CD4-positive, alpha-beta T cell treated with Interleukin-21 for 1 hour (primary cell): Measurements from ENCODE around the gene IDH3G.

ENCODE experiments used
- DNase-seq: peaks from one replicate; pipeline ENCODE4 v3.0.0-alpha.2; 2020

IDH3G gene

DNA sequence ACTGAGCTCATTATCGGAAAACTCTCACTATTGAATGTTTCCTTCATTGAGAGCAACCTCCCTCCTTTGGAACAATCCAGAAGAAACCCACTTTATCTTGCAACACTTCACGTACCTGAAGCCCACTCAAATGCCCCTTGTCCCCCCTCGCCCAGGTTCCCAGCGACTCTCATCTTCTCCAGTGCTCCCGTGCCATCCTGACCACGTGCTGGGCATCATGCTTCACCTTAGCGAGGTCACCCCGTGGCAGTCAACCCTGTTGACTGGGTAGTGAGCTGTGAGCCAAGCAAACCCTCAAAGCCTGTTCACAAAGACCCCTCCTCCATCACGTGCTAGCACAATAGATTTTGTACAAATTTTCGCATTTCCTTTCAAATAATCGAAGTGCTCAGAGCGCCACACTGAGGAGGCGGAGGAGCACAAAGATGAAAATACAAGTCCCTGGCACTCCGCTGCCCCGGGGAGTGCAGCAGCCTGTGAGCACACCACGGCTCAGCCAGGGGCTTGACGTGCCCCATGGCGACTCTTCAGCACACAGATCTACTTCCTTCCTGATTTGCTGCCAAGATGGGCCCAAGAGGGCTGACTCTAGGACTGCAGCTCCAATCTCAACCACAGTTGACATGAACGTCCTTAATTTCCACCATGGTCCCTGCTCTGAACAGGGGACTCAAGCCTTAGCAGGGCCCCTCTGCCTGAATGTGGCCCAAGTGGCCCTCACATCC is 20.6 kb upstream of the IDH3G start:
- DNase-seq = no peak

DNA sequence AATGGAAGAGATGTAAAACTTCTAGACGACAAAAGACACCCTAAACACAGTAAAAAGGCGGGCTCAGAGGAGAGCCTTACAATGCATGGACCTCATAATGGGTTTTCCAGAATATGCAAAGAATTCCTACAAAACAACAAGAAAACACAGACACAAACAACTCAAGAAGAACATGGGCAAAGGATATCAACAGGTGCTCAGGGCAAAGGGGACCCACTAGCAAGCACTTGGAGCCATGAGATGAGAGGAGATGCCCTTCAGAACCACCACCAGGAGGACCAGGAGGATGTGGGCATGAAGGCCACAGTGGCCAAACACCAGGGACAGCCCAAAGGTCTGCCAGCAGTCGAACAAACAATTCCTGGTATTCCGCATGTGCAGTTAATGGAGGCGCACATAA is 19.0 kb upstream of the IDH3G start:
- no peak for DNase-seq

DNA sequence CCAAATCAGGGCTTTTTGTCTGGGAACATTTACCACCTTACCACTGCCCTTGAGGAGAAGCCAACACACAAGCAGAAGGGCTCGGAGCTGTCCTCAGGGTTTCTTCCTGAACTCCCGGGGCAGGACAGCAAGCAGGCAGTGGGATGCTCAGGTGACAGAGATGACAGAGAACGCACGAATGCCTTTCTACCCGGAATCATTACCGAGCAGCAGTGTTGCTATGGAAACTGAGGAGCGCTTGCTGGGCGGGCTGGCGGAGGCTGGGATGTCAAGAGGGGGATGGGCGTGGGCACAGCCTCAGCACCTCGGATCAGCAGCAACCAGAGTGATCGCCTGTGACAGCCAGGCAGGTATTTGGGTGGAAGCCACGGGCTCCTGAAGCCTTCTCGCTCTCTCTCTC is 18.0 kb upstream of the IDH3G start:
- no peak for DNase-seq

DNA sequence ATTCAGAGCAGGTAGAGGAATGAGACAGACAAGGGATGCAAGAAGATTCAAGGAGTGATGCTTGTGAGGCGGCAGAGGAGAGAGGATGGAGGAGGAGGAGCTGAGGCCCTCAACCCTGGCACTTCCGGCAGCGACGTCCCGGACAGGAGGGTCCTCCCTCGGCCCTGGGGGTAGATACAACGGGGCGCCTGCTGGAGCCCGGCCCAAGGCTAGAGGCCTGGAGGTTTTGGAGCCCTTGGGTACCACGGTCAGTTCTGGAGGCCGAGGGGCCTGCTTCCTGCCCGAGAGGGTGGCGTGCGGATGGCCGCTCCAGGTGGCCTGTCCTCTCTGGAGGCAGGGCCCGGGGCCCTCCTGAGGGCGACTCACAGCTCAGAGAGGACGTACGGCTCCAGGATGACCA is 13.8 kb upstream of the IDH3G start:
- DNase-seq = no peak

DNA sequence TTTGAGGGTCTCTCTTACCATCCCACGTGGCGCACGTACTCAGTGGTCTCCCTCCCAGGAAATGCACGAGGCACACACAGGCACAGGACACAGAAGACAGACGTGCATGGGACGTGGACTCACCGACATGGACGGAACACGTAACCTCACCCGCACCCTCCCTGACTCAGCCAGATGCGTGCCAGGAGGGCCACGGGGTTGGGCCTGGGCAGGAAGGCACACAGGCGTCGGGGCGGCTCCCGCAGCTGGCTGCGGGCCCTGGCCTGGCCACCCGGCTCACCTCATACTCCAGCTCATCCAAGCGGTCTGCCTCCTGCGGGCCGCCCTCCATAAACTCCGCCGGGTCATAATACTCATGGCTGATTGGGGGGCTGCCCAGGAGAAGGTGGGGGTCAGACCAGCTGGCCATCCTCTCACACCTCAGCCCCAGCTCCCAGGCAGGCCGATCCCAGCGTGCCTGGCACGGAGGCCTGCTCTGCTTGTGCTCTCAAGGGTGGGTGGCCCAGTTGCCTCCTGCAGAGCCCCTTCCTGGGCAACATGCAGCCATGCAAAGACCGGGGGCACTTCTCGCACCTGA is 12.9 kb upstream of the IDH3G start:
- no peak for DNase-seq

DNA sequence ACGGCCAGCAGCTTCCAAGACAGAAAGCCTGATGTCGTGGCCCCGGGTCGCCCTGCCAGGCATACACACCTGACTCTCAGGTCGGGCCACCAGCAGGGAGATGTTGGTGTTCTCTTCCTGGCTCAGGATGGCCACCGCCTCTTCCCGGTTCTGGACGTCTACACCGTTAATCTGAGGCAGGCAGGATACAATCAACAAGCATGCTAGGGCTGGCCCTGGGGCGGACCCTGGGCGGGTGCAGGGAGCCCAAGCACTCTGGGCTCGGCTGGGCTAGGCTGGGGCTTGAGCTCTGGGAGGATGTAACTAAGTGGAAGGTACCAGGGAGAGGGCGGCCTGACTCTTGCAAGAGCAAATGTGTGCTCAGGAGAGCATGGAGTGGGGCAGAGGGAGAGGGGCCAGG is 11.3 kb upstream of the IDH3G start:
- DNase-seq = no peak

DNA sequence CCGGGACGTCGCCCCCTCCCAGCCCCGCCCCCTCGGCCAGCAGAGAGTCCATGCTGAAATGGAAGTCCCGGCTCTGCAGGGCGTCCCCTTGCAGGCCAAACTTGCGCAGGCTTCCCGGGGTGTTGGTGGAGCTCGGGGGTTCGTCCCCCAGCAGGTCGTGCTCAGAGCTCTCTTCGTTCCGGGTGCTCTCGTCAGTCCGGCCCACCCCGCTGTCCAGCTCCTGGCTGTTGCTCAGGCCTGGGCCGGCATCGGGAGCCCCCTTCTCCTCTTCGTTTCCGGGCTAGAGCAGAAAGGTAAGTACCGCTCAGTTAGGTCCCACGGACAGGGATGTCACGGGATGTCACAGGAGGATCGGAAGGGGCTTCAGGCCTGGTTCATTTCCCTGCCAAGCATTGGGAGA is 10.4 kb upstream of the IDH3G start:
- DNase-seq = no peak

DNA sequence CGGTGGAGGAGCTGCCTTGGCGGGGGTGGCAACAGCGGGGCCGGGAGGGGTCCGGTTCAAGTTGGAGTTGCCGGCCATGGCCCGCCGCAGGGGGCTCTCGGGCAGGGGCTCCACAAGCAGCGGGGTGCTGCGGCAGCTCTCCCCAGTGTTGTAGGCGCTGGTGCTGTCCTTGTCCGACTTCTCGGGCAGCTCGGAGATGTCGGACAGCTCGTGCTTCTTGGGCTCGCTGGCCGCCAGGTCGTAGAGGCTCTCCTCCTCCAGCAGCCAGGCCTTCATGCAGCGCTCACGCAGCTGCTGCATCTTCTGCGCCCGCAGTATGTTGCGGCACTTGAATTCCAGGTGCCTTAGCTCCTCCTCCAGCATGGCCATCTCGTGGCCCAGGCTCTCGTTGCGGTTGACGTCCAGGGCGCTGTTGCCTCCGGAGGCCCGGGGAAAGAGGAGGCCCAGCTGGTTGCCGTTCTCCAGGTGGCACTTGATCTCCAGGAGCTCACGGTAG is 10.0 kb upstream of the IDH3G start:
- DNase-seq = no peak

DNA sequence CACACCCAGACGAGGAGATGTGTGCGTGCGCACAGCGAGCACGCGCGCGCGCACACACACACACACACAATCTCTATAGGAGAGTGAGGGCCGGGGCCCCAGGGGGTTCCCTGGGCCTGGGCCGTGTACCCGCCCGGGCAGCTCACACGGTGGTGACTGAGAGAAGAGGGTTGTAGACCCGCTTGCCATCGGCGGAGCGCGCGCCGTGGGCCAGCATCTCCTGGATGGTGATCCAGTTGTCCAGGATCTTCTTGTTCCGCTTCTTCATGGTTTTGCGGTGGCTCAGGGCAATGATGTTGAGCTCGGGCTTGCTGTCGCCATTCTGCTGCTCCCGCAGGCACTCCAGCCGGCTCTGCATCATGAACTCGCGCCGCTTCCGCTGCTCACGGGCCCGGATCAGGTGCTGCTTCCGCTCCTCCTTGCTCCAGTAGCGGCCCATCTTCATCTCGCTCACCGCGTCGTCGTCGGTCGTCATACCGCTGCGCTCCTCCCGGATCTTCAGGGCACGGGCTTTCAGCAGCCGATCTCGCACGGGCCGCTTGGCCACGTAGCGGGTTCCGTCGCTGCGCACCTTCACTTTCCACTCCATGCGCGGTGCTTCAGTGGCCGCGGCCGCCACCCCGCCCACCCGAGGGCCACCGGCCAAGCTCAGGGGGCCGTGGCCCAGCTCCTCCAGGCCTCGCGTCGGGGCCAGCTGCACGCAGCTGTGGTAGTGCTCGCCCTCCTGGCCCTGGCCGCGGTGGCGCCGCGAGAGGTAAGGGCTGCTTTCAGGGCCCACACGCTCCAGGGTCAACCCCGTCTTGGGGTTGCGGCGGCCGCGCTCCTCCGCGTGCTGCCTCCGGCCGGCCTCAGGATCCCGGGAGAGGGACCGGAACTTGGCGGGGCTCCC is 9.3 kb upstream of the IDH3G start:
- no peak for DNase-seq

DNA sequence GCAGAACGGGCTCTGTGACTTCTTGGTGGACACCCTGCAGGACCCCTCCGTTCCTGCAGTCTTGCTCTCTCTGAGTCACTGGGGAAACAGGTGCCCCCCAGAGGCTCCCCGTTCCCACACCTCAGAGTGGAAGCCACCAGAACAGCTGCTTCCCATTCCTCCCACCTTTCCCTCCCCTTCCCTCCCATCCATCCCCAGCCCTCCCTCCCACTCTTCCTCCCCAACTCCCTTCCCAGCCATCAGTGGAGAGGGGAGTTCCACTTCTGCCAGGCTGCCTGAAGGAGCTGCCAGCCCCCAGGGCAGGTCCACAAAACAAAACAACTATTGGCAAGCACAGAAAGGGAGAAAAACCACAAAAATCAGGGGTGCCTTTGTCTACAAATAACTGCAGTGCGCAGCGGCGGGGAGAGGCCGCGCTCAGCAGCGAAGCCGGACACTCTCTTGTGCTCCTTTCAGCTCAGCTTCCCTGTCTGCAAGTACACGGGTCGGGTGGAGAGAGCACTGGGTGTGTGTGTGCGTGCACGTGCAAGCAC is 8.4 kb upstream of the IDH3G start:
- no peak for DNase-seq

DNA sequence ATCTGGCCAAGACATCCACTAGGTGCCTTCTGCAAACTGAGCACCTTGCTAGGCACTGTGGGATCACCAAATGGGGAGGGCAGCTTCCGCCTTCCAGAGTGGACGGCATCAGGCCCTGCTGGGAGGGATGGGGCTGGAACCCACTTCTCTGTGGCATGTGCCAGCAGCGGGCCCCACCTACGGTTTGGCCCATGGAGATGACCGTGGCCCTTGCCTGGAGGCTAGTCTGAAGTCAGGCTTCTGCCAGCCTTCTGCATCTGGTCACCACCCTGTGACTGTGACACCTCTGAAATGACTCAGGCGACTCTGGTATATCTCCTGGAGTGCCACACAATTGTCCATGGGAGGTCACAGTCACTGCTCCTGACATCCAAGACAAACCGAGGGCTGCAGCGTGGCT is 7.5 kb upstream of the IDH3G start:
- no peak for DNase-seq

DNA sequence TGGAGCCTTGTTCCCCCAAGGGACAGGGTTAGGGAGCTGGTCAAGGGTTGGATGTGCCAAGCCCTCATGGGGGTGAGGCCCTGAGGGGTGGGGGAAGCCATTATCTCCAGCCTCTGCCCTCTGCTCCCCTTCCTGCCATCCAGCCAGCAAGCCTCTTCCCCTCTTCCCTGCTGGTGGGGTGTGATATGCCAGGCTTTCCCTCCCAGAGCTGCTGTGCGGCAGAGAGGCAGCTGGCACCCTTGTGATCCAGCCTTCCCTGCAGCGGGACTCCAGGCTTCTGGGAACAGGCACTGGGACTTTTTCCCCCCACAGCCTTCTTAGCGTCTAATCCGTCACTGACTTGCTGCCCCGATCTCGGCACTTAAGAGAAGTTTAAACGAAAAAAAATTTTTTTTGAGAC is 6.6 kb upstream of the IDH3G start:
- DNase-seq = no peak

DNA sequence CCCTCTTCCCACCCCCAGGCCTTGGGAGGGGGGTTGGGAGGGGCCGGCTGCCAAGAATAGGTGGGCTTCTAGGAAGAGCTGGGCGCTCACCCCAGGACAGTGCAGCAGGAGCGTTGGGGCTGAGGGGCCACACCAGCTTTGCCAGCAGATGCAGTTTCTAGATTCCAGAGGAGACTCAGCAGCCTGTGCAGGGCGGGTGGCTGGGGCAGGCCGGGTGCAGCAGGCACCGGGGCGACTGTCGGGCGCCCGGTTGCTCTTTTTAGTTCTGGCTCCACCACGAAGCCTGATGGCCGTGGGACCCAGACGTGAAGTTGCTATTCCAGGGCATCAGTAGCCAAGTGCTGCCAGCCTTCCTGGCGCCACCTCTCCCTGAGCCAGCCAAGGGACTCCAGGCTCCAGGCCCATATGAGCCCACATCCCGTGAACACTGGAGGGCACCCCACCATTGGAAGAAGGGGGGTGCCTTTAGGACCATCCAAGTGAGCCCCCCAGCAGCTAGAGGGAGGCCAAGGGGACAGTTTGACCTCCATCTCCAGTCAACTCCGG is 6.1 kb upstream of the IDH3G start:
- no peak for DNase-seq

DNA sequence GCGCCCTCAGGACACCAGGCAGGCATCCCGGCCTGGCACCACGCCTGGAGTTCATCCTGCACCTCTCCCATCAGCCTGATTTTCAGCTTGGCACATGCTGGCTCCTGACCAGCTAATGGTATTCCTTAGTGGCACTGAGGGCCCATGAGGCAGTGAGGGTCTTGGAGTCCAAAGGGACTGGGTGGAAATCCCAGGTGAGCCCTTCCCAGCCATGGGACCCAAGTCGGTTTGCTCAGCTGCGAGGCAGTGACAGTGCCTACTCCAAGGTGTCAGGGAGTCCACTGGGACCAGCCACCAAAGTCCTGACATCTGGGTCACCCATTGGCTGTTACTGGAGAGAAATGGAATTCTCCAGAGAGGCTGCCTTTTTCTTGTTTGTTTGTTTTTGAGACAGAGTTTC is 5.2 kb upstream of the IDH3G start:
- no peak for DNase-seq

DNA sequence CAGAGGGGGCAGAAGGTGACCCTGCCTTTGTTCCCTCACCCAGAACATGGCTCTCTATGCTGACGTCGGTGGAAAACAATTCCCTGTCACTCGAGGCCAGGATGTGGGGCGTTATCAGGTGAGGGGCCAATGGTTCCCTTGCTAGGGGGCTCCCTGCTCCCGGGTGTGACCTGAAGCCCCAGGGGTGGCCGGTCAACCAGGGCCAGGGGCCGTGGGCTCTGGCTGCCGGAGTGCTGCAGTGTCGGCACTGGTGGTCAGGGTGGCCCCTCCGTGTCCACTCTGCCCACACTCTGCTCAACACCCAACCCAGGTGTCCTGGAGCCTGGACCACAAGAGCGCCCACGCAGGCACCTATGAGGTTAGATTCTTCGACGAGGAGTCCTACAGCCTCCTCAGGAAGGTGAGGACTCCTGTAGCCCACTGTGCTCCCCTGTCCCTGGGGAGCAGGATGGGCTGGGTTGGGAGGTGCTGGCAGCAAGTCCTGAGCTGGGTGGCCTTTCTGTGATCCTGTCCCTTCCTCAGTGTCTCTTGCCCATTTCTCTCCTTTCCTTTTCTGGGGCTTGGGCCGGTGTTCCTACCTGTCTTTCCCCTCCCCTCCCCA is 3.3 kb upstream of the IDH3G start:
- DNase-seq = no peak

DNA sequence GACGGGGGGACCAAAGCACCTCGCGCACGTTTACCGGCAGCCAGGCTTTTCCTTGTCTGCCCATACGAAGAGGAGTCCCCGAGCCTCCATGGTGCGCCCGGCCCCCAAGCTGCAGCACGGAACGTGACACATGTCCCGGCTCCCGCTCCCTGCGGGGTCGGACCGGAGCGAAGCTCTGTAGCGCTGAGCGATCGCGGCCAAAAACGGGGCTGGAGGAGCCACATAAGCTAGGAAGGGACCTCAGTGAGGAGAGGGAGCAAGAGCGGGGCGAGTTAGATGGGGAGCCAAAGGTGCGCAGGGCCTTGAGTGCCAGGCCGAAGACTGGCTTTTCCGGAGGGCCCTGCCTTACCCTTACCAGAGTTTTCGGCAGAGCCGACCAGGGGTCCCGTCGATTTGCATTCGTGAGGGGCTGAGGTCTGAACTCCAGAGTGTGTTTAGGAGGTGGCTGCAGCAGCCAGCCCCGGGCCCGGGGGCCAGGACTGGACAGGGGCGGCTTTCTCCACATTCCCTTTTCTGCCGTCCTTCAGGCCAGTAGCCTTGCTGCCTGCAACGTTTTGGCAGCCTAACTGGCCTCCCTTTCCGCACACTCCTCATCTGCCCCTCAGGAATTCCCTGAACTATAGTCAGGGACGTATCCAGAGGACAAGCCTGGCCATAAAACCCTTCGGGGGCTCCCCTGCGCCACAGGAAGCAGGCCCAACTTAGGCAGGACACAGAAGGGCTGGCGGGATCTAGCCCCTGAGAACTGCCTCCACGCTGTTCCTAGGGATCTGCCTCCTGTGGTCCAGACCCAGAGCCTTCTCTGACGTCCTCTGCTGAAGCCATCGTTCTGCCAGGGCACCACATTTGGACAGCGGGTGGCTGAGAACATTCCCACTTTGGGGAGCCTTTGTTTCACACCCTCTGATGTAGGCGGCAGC is 982 bp upstream of the IDH3G start:
- no peak for DNase-seq

DNA sequence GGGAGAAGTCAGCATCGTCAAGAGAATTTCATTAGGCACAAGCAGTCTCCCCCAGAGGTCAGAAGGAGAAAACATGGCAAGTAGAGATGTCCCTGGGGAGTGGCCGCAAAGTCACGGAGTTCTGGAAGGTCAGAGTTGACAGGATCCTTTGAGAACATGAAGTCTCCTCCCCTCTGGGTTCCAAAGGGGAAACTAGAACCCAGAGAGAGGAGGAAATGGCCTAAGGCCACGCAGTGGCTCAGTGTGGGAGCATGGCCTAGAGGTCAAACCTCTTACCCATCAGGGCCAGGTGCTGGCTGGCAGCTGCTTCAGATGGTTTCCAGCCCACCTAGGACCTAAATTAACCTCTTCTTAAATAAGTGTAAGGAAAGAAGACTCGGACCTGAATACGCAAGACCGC is 884 bp downstream of the IDH3G start:
- DNase-seq = no peak

DNA sequence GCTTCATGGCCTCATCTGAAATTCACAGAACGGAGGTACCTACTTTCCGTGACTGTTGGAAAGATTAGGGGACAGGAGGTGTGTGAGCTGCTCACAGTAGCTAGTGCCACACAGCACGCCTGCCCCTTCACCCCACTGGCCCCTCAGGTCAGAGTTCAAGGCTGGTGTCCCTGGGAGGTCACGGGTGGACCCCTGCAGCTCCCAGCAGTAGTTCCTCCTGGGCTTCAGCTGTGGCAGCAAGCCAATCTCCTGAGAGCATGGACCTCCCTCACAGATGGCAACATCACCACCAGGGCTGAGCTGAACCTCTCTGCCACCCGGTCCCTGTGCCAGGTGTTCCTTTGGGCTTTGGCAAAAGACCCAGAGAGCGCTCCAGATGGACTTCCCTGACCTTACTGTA is 1.8 kb downstream of the IDH3G start:
- DNase-seq = no peak

DNA sequence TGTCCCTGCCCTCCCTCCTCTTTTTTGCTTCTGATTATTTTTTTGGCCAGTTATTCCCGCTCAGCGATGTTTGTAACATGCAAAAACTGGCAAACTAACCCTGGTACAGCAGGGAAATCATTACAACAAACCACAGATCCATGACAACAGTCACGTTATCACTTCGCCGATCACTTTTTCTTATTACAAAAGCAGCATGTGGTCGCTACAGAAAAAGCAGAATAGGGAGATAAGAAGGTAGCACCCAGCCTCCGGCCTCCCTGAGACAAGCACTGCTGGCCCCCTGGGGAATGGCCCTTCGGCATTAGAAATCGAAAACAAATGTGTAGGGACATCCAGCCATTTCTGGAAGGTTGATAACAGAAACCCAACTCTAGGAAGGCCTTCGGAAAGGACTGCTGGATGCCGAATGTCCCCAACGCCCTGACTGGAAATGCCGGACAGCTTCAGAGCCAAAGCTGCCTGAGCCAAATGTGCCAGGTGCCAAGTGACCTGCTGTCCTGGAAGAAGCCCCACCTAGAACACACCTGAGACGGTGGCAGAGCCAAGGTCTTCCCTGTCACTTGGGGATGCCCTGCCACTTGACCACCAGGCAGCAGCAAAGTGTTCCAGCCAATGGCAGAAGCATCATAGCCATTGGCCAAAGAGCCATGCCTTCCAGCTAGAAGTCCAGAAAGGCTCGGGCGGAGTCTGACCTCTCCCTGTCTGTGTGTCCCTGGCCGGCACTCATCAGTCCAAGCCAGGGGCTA is 2.9 kb downstream of the IDH3G start:
- no peak for DNase-seq

DNA sequence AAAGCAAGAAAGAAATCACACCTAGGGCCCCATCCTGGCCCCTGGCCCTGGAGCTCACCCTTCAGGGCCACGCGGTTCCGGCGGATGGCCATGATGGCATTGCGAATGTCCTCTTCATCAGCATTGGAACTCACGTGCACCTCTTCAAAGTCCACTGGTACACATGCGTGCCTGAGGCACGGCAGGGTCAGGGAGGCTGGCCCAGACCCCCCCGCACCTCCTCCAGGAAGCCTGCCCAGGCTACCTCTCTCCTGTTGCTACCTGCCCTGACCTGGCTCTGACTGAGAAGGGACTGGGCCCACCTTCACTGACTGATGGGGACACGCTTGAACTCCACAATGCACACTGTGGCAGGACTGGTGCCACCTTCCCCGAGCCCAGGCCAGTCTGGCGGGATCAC is 4.5 kb downstream of the IDH3G start:
- no peak for DNase-seq

DNA sequence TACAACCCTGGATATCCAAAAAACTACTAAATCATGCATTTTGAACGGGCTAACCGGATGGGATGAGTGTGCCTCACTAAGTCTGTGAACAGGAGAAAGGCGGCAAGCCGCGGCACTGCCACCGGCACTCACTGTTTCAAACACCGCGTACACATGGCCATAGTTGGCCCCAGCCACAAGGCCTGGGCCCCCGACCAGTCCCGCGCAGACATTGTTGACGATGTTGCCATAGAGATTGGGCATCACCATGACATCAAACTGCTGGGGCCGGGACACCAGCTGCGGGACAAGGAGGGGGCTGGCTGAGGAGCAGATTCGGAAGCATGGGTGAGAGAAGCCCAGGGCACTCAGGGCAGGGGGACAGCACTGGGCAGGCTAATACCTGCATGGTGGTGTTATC is 7.5 kb downstream of the IDH3G start:
- no peak for DNase-seq
